ENCODE results near the gene CDKN2AIPNL. TPM values are rescaled to one million over a fixed set of nuclear protein-coding genes. Genes with fewer than 3 reads are reported as not detected.

Gene CDKN2AIPNL
- total RNA-seq, 1 donor: 36.3 TPM

GRCh38 chr5:134456825-134457224, 45.1 kb upstream of the CDKN2AIPNL start:
- no peak for TF ChIP-seq CTCF (IDR thresholded peaks at IDR 0.05; ENCODE audit: insufficient read depth, low read length)
- H3K4me3 ChIP-seq (ENCODE audit: low read depth, low read length): no peak overlapping the region
- no peak for DNase-seq (ENCODE audit: low read depth)

- TF ChIP-seq CTCF (IDR thresholded peaks at IDR 0.05; ENCODE audit: insufficient read depth, low read length): no peak
- no peak overlapping the region for H3K4me3 ChIP-seq (ENCODE audit: low read depth, low read length)
- no peak for DNase-seq (ENCODE audit: low read depth)
Measured at GRCh38 chr5:134455466-134455865, 43.8 kb upstream of the CDKN2AIPNL start.

- TF ChIP-seq CTCF (IDR thresholded peaks at IDR 0.05; ENCODE audit: insufficient read depth, low read length): no peak
- H3K4me3 ChIP-seq (ENCODE audit: low read depth, low read length): no peak overlapping the region
- DNase-seq (ENCODE audit: low read depth): peak; percentile 79
Measured at GRCh38 chr5:134453016-134453415, 41.3 kb upstream of the CDKN2AIPNL start.

GRCh38 chr5:134451936-134452505, 40.3 kb upstream of the CDKN2AIPNL start:
- peak; percentile 82 for DNase-seq (ENCODE audit: low read depth)
- TF ChIP-seq CTCF (IDR thresholded peaks at IDR 0.05; ENCODE audit: insufficient read depth, low read length): no peak
- H3K4me3 ChIP-seq (ENCODE audit: low read depth, low read length): no peak overlapping the region

GRCh38 chr5:134451225-134451935, 39.7 kb upstream of the CDKN2AIPNL start:
- DNase-seq (ENCODE audit: low read depth): no peak
- H3K4me3 ChIP-seq (ENCODE audit: low read depth, low read length): no peak overlapping the region
- no peak for TF ChIP-seq CTCF (IDR thresholded peaks at IDR 0.05; ENCODE audit: insufficient read depth, low read length)

- no peak overlapping the region for H3K4me3 ChIP-seq (ENCODE audit: low read depth, low read length)
- TF ChIP-seq CTCF (IDR thresholded peaks at IDR 0.05; ENCODE audit: insufficient read depth, low read length): no peak
- DNase-seq (ENCODE audit: low read depth): no peak
Measured at GRCh38 chr5:134450374-134450773, 38.7 kb upstream of the CDKN2AIPNL start.
